ENCODE results near the gene MIOS. TPM values are rescaled to one million over a fixed set of nuclear protein-coding genes. Genes with fewer than 3 reads are reported as not detected.

Gene MIOS
- total and polyA plus RNA-seq, 9 of the 15 experiments (the other 6 are each of a cell fraction or from before 2014, with no cell fraction given) = 7.8 to 47.8 (median 30.6) TPM

DNA sequence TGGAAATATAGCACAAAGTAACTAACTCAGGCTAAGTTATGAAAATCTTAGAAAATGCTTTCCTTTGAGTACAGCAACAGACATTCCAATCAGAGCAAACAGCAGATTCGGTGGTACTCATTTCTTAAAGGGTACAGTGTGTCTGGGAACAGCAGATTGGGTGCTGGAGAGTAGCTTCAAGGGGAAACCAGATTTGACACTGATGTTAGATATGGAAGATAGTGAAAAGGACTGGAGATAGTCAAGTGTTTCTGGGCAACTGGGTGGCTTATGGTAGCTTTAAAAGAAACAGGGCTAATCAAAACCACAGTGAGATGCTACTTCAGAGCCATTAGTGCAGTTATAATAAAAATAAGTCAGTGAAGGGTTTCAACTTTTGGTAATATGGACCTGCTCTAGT, 61.8 kb downstream of the MIOS start:
- no peaks in the 10 kb centered on the region for H3K27me3 ChIP-seq (ENCODE audit: control insufficient read depth in 2 of 2, insufficient read depth in 2 of 2, low read length in 2 of 2)
- no peak overlapping the region for H3K9ac ChIP-seq (ENCODE audit: insufficient read depth in 1 of 2, low read depth in 2 of 2, low read length in 2 of 2)
- ATAC-seq (no peak), FAIRE-seq (no peak), DNase-seq (ENCODE audit: extremely low read depth in 1 of 4, low spot score in 3 of 4) (no peak)
- H3K9me3 ChIP-seq (replicated peaks; ENCODE audit: control insufficient read depth, insufficient read depth, low read depth, low read length) = no peaks in the 10 kb centered on the region; the same call in 1 of the 2 replicates
- H3K4me1 ChIP-seq (replicated peaks in 1 of 2; ENCODE audit: control insufficient read depth in 2 of 2, insufficient read depth in 2 of 2, low read length in 2 of 2) = no peaks in the 10 kb centered on the region
- no peak overlapping the region for H2AFZ ChIP-seq (ENCODE audit: low read depth, low read length)
- no peaks in the 10 kb centered on the region for H3K9me1 ChIP-seq (ENCODE audit: control insufficient read depth, insufficient read depth, low read length)
- in situ Hi-C loops (cut with MboI) = no loop called here
- H3K79me2 ChIP-seq (ENCODE audit: control insufficient read depth, insufficient read depth, low read length) = no peaks in the 10 kb centered on the region
- no peak overlapping the region for H3K27ac ChIP-seq (ENCODE audit: extremely low read depth, low read depth, low read length)
- H3K4me2 ChIP-seq (ENCODE audit: insufficient read depth, low read length) = no peak overlapping the region
- intact Hi-C loops (cut with micrococcal nuclease) = no loop called here
- ChIA-PET CTCF (ENCODE audit: low intra/inter-chr PET ratio) (no interaction called here), POLR2A (no interaction called here)
- TF ChIP-seq HNRNPL (IDR thresholded peaks at IDR 0.05; ENCODE audit: low read depth, low read length) (no peak), NRF1 (conservative IDR thresholded peaks at IDR 0.05 in 1 of 2, IDR thresholded peaks at IDR 0.05 in 1 of 2) (no peak), ZBTB7A (IDR thresholded peaks at IDR 0.05; ENCODE audit: borderline replicate concordance, control insufficient read depth, low read depth, low read length) (no peak), TRIM28 (IDR thresholded peaks at IDR 0.05) (no peak), RBM39 (optimal IDR thresholded peaks at IDR 0.05; ENCODE audit: low read depth, low read length) (no peak), PURB (CRISPR knock-in tag; IDR thresholded peaks at IDR 0.05; ENCODE audit: low read depth) (no peak), ZNF79 (CRISPR knock-in tag; IDR thresholded peaks at IDR 0.05; ENCODE audit: low read depth) (no peak), SP2 (IDR thresholded peaks at IDR 0.05; ENCODE audit: extremely low read depth, low read depth, low read length, poor library complexity, severe bottlenecking) (no peak), SNRNP70 (optimal IDR thresholded peaks at IDR 0.05; ENCODE audit: low read depth, low read length) (no peak), COPS2 (conservative IDR thresholded peaks at IDR 0.05) (no peak), ASH1L (IDR thresholded peaks at IDR 0.05; ENCODE audit: borderline replicate concordance, low read depth, partially characterized antibody) (no peak), FOXP4 (CRISPR knock-in tag; IDR thresholded peaks at IDR 0.05; ENCODE audit: borderline replicate concordance) (no peak), SREBF1 (IDR thresholded peaks at IDR 0.05; ENCODE audit: borderline replicate concordance, low read depth, low read length) (no peak), MTA2 (IDR thresholded peaks at IDR 0.05; ENCODE audit: low read depth) (no peak), SIN3A (IDR thresholded peaks at IDR 0.05; ENCODE audit: borderline replicate concordance in 2 of 2, control insufficient read depth in 1 of 2, low read depth in 2 of 2, low read length in 2 of 2) (no peak), ATF6 (CRISPR knock-in tag; IDR thresholded peaks at IDR 0.05) (no peak), NFE2 (IDR thresholded peaks at IDR 0.05; ENCODE audit: low read depth) (no peak)
- no peak overlapping the region for H3K4me3 ChIP-seq
- no peaks in the 10 kb centered on the region; the same call in 2 of the 3 replicates for H3K36me3 ChIP-seq (ENCODE audit: control insufficient read depth, insufficient read depth, low read length)
- H4K20me1 ChIP-seq (replicated peaks; ENCODE audit: control insufficient read depth, insufficient read depth, low read length) = no peaks in the 10 kb centered on the region
- BruUV-seq (replicated peaks) = no TSS peak
- 23% methylated on average over 1 of the region's 1 CpG for WGBS (ENCODE audit: insufficient coverage, low coverage, missing lambda C conversion rate)

All from K562 (cell line).